H1 (cell line): ENCODE data around the gene CACNB2. TPM values are rescaled to one million over a fixed set of nuclear protein-coding genes. Genes with fewer than 3 reads are reported as not detected.

Experiments used
- EP300 ChIP-seq, 2 experiments: IDR thresholded peaks; 1 replicate in 1 of 2; 2 replicates in 1 of 2; pipeline ENCODE4 v1.6.1; 2011 to 2012; ENCODE audit warnings: low read depth in 2 of 2, low read length in 2 of 2, mild to moderate bottlenecking in 2 of 2, borderline replicate concordance in 1 of 2, inconsistent platforms in 1 of 2, moderate library complexity in 1 of 2
- MAX ChIP-seq: IDR thresholded peaks from 2 replicates; pipeline ENCODE4 v1.6.1; 2012; ENCODE audit warnings: inconsistent platforms
- polyA plus RNA-seq, 7 experiments: library from polyadenylated mRNA; depleted of rRNA in 3 of 7; stranded (reverse) in 5 of 7; unstranded in 2 of 7; fragments of >200 nt in 5 of 7; fragments of 200-250 nt in 2 of 7; gene quantifications; 1 replicate in 5 of 7; 2 replicates in 1 of 7; 4 replicates in 1 of 7; pipeline versions ENCODE4 v1.2.1 to v1.2.3, GENCODE V29; 2011 to 2013; ENCODE audit warnings: missing spikeins in 2 of 7, mixed read lengths in 2 of 7
- total RNA-seq: library from RNA; stranded (reverse); fragmentation: NEBNext Ultra II Directional; extraction: Animal tissue kit (Norgen Biotek cat#: 25700); gene quantifications from 2 replicates; pipeline ENCODE4 v1.2.1, GENCODE V29; 2021

The CACNB2 gene
- total and polyA plus RNA-seq, 2 of the 8 experiments (the other 6 are each of a cell fraction or from before 2014, with no cell fraction given), result 2.4 to 3.2 TPM

GRCh38 chr10:18400906-18401245 lies 260.7 kb downstream of the CACNB2 start (continued):
- TF ChIP-seq MAX, result no peak
- no peak for TF ChIP-seq EP300 (IDR thresholded peaks at IDR 0.05; ENCODE audit: borderline replicate concordance in 1 of 2, low read depth in 2 of 2, low read length in 2 of 2)
